A673 (cell line): ENCODE measurements around the gene DENND2C. TPM values are rescaled to one million over a fixed set of nuclear protein-coding genes. Genes with fewer than 3 reads are reported as not detected.

Experiments
- BruUV-seq: library from RNA; stranded (reverse); fragments of 400-500 nt; replicated peaks from 2 replicates; lab custom pipeline; 2021; lab: Mats Ljungman, UMichigan
- CTCF ChIA-PET: fragments of 300-600 bp; sonication (Branson Sonifier 250); formaldehyde crosslinking; loops from one replicate; lab custom pipeline; 2022; ENCODE audit warnings: antibody characterized with exemption; lab: Charles Lee
- POLR2A ChIA-PET: fragments of 300-600 bp; sonication (Branson Sonifier 250); formaldehyde crosslinking; loops from one replicate; lab custom pipeline; 2022; ENCODE audit warnings: antibody characterized with exemption; ENCODE audit not compliant: low non-redundant PET; lab: Charles Lee
- DNase-seq: peaks from one replicate; pipeline ENCODE4 v3.0.0-alpha.2; 2015; ENCODE audit warnings: low spot score
- H3K27ac ChIP-seq: fragments of 200-600 bp; sonication (generic); 2 replicates; pipeline ENCODE4 v1.5.1; 2016; ENCODE audit warnings: mixed run types, low read depth, mild to moderate bottlenecking, mixed read lengths, antibody characterized with exemption, low read length; ENCODE audit not compliant: poor library complexity, severe bottlenecking
- H3K27me3 ChIP-seq: fragments of 200-600 bp; sonication (generic); replicated peaks from 2 replicates; pipeline ENCODE4 v1.6.1; 2017; ENCODE audit warnings: mixed run types, low read depth, mild to moderate bottlenecking, mixed read lengths, antibody characterized with exemption, low read length; ENCODE audit not compliant: insufficient read depth, poor library complexity
- H3K36me3 ChIP-seq: fragments of 200-600 bp; sonication (generic); 2 replicates; pipeline ENCODE4 v1.6.1; 2016; ENCODE audit warnings: mixed run types, mild to moderate bottlenecking, mixed read lengths, antibody characterized with exemption, low read length; ENCODE audit not compliant: insufficient read depth, poor library complexity, severe bottlenecking
- H3K4me1 ChIP-seq: fragments of 200-600 bp; sonication (generic); 2 replicates; pipeline ENCODE4 v1.6.1; 2017; ENCODE audit warnings: mixed run types, mild to moderate bottlenecking, mixed read lengths, antibody characterized with exemption, low read length; ENCODE audit not compliant: insufficient read depth, poor library complexity, severe bottlenecking
- H3K4me3 ChIP-seq: fragments of 200-600 bp; sonication (generic); 2 replicates; pipeline ENCODE4 v1.5.1; 2016; ENCODE audit warnings: low read depth, mixed run types, mild to moderate bottlenecking, mixed read lengths, low read length; ENCODE audit not compliant: poor library complexity, severe bottlenecking
- H3K9me3 ChIP-seq: fragments of 200-600 bp; sonication (generic); 2 replicates; pipeline ENCODE4 v1.6.1; 2016; ENCODE audit warnings: mixed run types, low read depth, mild to moderate bottlenecking, mixed read lengths, antibody characterized with exemption, low read length; ENCODE audit not compliant: poor library complexity, severe bottlenecking
- EZH2 ChIP-seq: fragments of 200-600 bp; sonication (generic); IDR thresholded peaks from 2 replicates; pipeline ENCODE4 v1.6.1; 2017; ENCODE audit warnings: borderline replicate concordance, low read depth, mild to moderate bottlenecking, mixed read lengths, antibody characterized with exemption, low read length; ENCODE audit not compliant: poor library complexity, severe bottlenecking
- intact Hi-C: fragments of 100-400 bp; cut with micrococcal nuclease; formaldehyde crosslinking; loops from one replicate; pipeline ENCODE4 v1.10.0; 2022; ENCODE audit not compliant: unreplicated experiment
- total RNA-seq: library from RNA; stranded (reverse); gene quantifications from 2 replicates; pipeline ENCODE4 v1.2.3, GENCODE V29; 2021
- TF ChIP-seq, protein P1 (sequence below): fragments of 300-800, 200-600 bp; sonication (generic); conservative IDR thresholded peaks from 2 replicates; pipeline ENCODE4 v1.5.1; 2017; ENCODE audit warnings: low read depth, mild to moderate bottlenecking, antibody characterized with exemption, low read length, moderate library complexity, mixed read lengths

DENND2C gene
- total RNA-seq, 1 experiment from 2014 or later, result 1.9 TPM

DNA sequence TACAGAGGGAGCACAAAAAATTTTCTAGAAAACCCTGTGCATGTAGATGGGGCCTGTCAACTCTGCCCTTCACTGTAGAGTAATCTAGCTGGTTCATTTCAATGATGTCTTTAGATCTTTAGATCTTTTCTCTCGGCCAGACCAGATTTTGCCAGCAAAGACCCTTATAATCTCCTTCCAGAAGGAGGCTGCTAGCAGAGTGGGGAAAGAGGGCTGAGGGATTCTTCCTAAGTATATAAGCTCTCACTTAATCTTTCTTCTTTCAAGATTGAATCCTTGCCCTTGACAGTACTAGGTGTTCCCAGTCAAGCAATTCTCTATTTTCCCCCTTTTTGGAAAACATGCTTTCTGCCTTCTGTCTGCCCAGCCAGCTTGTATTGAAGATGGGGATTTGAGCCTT lies 122.8 kb downstream of the DENND2C start:
- BruUV-seq, result no TSS peak
- Histone ChIP-seq H3K36me3 (no peaks in the 10 kb centered on the region), H3K9me3 (no peaks in the 10 kb centered on the region), H3K27ac (no peak overlapping the region), H3K27me3 (no peaks in the 10 kb centered on the region), H3K4me3 (no peak overlapping the region), H3K4me1 (no peaks in the 10 kb centered on the region)
- intact Hi-C loops, result no loop called here
- CTCF ChIA-PET, result no interaction called here
- no peak for TF ChIP-seq EZH2
- TF ChIP-seq, protein P1, sequence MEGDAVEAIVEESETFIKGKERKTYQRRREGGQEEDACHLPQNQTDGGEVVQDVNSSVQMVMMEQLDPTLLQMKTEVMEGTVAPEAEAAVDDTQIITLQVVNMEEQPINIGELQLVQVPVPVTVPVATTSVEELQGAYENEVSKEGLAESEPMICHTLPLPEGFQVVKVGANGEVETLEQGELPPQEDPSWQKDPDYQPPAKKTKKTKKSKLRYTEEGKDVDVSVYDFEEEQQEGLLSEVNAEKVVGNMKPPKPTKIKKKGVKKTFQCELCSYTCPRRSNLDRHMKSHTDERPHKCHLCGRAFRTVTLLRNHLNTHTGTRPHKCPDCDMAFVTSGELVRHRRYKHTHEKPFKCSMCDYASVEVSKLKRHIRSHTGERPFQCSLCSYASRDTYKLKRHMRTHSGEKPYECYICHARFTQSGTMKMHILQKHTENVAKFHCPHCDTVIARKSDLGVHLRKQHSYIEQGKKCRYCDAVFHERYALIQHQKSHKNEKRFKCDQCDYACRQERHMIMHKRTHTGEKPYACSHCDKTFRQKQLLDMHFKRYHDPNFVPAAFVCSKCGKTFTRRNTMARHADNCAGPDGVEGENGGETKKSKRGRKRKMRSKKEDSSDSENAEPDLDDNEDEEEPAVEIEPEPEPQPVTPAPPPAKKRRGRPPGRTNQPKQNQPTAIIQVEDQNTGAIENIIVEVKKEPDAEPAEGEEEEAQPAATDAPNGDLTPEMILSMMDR, result no peak
- no peak for DNase-seq
- POLR2A ChIA-PET, result interaction anchor here (0.5 kb wide), 1 partner anchor 57 kb away, joined by 20 read pairs; no protein-coding TSS in a partner anchor

DNA sequence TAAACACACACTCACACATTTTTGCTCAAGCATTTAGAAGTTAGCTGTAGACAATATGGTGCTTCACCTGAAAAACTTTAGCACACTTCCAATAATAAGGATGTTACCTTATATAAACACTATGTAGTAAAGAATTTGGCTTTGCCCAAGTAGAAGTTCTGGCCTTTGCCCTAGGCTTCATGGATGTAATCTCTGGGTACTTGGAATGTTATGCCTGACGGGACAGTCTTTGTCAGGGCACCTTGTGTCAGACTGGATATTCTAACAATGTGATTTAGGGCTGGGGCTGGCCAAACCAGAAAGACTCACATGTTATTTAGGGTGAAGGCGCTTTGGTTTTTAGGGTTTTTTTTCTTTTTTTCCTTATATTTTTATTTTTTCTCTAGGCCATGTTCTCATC lies 124.1 kb downstream of the DENND2C start:
- intact Hi-C loops, result no loop called here
- no peaks in the 10 kb centered on the region for H3K27me3 ChIP-seq
- no peak overlapping the region for H3K27ac ChIP-seq
- H3K36me3 ChIP-seq, result no peaks in the 10 kb centered on the region
- no peak overlapping the region for H3K4me3 ChIP-seq
- no peak for TF ChIP-seq EZH2
- TF ChIP-seq, protein P1, result no peak
- DNase-seq, result no peak
- no TSS peak for BruUV-seq
- ChIA-PET POLR2A (no interaction called here), CTCF (no interaction called here)
- no peaks in the 10 kb centered on the region for H3K9me3 ChIP-seq
- no peaks in the 10 kb centered on the region for H3K4me1 ChIP-seq

DNA sequence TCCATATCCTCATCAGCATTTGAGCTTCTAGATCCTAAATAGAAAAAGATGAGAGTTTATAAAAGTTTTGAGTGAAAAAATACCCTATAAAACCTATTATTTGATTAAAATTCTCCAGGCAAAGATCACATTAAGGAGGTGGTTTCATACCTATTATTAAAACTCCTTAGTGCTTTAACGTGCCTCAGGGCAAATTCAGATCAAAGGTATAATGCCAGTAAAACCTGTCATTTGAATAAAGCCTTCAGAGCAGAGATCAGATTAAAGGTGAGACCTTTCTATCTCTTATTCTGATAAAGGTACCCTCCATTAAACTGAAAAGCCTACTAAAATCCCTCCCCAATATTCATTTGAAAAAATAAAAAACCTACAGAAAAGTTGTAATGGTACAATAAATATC lies 124.5 kb downstream of the DENND2C start:
- no peak for TF ChIP-seq EZH2
- TF ChIP-seq, protein P1, result no peak
- Histone ChIP-seq H3K9me3 (no peaks in the 10 kb centered on the region), H3K27ac (no peak overlapping the region), H3K27me3 (no peaks in the 10 kb centered on the region), H3K4me1 (no peaks in the 10 kb centered on the region), H3K4me3 (no peak overlapping the region), H3K36me3 (no peaks in the 10 kb centered on the region)
- no TSS peak for BruUV-seq
- ChIA-PET POLR2A (no interaction called here), CTCF (no interaction called here)
- DNase-seq, result no peak
- intact Hi-C loops, result no loop called here
